GM12872 (cell line): Measurements from ENCODE around the gene CAP1.

Experiments
- CTCF ChIP-seq: IDR thresholded peaks from 3 replicates; pipeline ENCODE4 v1.5.1; 2011; ENCODE audit warnings: low read depth, mild to moderate bottlenecking, low read length, moderate library complexity; ENCODE audit not compliant: insufficient read depth

CAP1 gene

DNA sequence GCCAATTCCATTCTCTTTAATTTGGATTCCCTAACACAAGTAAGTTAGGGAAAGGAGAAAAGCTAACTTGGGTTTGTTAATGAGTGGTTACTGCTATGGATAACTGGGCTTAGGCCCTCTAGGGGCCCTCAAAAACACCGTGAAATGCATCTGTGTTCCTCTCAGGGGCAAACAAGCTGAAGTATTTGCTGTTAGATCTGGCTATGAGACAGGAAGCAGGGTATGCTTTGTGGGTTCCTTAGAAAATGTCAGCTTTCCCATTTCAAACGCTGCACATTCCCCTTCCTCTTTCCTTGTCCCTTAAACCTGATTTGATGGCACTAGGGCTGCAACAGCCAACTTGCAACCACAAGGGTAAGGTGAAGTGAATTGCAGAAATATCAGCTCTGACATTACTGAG is 5.7 kb upstream of the CAP1 start:
- no peak for TF ChIP-seq CTCF

GRCh38 chr1:40036574-40036973 is 4.0 kb upstream of the CAP1 start:
- no peak for TF ChIP-seq CTCF

GRCh38 chr1:40038697-40039096 is 1.8 kb upstream of the CAP1 start:
- TF ChIP-seq CTCF = no peak

DNA sequence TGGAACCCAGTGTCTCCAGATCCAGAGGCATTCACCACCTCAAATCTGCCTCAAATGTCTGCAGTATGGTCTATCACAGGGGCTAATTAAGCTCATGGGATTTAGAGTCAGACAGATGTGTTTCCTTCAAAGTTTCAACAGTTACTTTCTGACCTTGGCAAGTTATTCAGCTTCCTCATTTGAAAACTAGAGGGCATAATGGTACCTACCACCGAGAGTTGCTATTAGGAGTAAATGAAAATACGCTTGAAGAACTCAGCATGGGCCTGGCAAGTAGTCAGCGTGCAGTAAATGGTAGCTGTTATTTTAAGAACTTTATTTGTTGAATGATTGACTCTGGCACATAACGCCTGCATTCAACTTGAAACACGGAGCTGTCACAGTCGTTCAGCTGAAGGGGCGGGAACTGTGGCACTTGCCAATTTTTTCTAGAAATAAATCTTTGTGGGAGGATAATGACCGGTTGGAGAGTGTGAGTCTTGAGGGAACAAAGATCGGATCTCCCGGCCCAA is 1.2 kb upstream of the CAP1 start:
- peak; percentile 15; the same call in 1 of the 3 replicates for TF ChIP-seq CTCF

GRCh38 chr1:40039757-40040510 is 595 bp upstream of the CAP1 start:
- TF ChIP-seq CTCF = no peak

DNA sequence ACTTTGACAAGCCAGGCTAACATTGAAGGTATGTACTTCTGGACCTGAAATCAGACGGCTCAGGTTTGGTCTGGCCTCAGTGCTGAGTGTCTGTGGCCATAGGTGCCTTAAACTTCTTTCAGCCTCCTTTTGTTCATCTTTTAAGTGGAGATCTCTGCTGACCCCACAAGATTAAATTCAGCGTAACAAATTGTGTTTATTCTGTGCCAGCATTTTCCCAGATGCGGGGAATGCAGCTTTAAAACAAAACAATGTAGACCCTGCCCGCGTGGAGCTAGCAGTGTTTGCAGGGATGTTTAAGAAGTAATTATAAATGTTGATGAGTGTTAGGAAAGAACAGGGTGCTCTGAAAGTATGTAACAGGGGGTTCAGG is 923 bp downstream of the CAP1 start:
- TF ChIP-seq CTCF = no peak

DNA sequence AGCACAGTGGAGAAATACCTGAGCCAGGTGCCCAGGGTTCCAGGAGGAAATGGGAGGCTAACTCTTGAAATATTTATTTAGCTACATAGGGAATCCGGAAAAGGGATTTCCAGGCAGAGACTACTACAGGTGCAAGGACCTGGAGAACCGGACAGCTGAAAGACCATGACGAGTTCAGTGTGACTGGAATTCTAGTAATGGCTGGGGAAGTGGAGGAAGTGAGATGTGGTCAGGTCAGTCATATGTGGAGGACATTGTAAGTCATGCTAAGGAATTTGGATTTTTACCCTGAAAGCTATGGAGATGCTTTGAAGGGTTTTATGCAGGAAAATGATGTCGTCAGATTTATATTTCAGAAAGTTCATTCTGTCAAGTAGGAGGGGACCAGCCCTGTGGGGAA is 1.8 kb downstream of the CAP1 start:
- TF ChIP-seq CTCF = no peak
